K562 treated with DMSO at 1 percent for 24 hours (cell line): ENCODE data around the gene POU4F3. TPM values are rescaled to one million over a fixed set of nuclear protein-coding genes. Genes with fewer than 3 reads are reported as not detected.

Experiments
- total RNA-seq: library from RNA; unstranded; fragments of 300-600 nt; gene quantifications from 2 replicates; pipeline ENCODE4 v1.2.3, GENCODE V29; 2022; ENCODE audit warnings: low read depth; ENCODE audit not compliant: insufficient read depth

Gene POU4F3, protein sequence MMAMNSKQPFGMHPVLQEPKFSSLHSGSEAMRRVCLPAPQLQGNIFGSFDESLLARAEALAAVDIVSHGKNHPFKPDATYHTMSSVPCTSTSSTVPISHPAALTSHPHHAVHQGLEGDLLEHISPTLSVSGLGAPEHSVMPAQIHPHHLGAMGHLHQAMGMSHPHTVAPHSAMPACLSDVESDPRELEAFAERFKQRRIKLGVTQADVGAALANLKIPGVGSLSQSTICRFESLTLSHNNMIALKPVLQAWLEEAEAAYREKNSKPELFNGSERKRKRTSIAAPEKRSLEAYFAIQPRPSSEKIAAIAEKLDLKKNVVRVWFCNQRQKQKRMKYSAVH
- total RNA-seq = 0.14 TPM in 1 of 2 replicates, not detected in the other

GRCh38 chr5:146338774-146339714 is at the start of gene POU4F3:
POU4F3 (plus strand) TSS chr5:146338839; CDS start chr5:146339113, 274 bp downstream.

Other genes starting within 250 kb of the POU4F3 start
- 0.79 TPM in 1 of 2 replicates, not detected in the other for gene PLAC8L1, start 233.3 kb upstream of the POU4F3 start, total RNA-seq
- gene LARS1, start 156.2 kb upstream of the POU4F3 start, total RNA-seq = 70.3 and 76.2 TPM in 2 replicates
- gene RBM27, start 135.2 kb upstream of the POU4F3 start, total RNA-seq = 8.9 and 9.3 TPM in 2 replicates
- gene TCERG1, start 108.5 kb downstream of the POU4F3 start, total RNA-seq = 40.7 and 44.5 TPM in 2 replicates
- gene GPR151, start 177.4 kb downstream of the POU4F3 start, total RNA-seq = not detected in 2 replicates